Stimulated activated CD8-positive, alpha-beta memory T cell treated with anti-CD3 and anti-CD28 coated beads, Interleukin-4, amount 100 ng/mL, for 24 hours (primary cell): ENCODE data around the gene PPP5C.
"Not testable (repeated sequence)": the region's sequence is repeated elsewhere in the genome, so short reads cannot be mapped to it uniquely, and the experiment has no call there.

Experiments
- DNase-seq: peaks from one replicate; pipeline ENCODE4 v3.0.0-alpha.2; 2020; ENCODE audit warnings: low read depth

Gene PPP5C

DNA sequence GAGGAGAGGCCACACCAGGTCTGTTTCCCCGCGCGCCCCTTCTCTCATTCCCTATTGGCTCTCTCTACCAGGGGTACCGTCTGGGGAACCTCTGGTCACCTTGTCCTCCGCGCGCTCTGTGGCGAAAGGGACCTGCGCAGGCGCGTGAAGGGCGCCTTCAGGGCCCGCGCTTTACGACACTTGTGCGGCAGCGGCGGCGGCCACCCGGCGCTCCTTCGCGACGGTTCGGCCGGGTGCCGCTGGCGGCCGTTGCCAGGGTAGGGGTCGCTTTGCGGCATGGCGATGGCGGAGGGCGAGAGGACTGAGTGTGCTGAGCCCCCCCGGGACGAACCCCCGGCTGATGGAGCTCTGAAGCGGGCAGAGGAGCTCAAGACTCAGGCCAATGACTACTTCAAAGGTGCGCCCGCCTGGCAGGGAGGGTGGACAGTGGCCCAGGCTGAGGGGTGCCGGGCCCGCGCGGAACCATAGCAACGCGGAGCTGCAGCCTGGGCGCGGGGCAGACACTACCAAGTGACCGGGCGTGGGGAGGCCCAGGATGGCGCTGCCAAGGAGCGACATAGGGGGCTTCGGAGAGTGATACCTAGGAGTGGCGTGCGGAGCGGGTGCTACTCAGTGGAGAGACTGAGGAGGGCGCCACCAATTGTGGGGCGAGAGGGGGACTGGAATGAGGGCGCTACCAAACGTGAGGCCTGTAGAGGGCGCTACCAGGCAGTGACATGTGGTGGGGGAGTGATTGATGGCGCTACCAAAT, at the start of gene PPP5C:
Gene PPP5C (plus strand): TSS at position 267 of the 751 bp plus-strand sequence. CDS start 10 bp downstream, at position 277.
- peak; percentile 82 for DNase-seq

DNA sequence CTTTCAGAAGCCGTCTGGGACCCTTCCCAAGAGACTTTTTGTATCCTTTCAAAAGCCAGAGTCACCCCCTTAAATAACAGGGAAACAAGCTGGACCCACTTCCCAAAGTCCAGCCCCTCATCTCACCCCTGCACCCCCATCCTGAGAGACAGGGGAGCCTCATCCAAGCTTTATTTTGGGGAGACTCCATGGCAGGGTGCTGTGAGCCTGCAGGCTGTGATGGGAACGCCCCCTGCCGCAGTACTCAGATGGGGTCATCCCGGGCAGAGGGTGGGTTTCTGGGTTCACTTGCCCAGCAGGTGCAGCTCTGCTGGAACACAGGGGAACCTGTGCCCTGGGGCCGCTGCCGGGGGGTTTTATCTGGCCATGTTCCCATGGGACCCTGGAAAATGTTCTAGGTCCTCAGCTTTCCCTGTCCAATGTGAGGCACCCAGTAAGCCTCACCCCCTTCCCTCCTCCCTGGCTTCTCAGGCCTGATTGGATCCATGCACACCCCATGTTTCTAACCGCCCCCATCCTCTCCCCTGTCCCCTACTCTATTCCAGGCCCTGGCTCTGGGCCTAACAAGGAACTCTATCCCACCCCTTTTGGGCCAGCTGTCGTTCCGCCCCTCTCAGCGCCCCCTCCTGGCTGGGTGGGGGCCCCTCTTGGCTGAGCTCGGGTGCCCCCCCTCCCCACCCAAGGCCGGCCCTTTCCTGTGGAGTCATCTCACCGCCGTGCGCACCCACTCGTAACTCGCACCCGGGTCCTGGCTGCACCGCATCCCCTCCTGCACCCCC, 49.0 kb upstream of the PPP5C start:
- DNase-seq, result no peak

GRCh38 chr19:46298479-46299003, 48.3 kb upstream of the PPP5C start:
- DNase-seq, result no peak

DNA sequence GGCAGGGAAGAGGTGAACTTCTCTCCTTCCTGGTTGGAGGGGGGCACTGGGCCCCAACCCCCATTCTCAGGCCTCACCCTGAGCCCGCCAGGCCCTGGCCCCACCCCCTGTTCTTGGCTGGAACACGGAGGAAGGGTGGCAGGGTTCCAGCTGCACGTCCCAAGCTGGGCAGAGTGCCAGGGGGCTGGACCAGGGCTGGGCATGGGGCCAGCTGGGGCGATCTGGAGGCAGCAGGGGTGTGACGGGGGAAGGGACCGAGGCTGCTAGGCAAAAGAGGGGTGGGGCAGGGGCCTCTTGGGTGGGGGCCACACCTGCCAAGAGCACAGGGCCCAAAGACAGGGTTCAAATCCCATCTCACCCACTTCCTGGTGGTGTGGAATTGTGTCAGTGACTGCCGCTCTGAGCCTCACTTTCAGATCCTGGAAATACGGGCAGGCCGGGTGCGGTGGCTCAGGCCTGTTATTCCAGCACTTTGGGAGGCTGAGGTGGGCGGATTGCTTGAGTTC, 47.8 kb upstream of the PPP5C start:
- DNase-seq, result no peak

GRCh38 chr19:46299695-46300094, 47.2 kb upstream of the PPP5C start:
- DNase-seq, result no peak

- DNase-seq, result no peak
Measured at GRCh38 chr19:46303322-46303690, 43.6 kb upstream of the PPP5C start.

DNA sequence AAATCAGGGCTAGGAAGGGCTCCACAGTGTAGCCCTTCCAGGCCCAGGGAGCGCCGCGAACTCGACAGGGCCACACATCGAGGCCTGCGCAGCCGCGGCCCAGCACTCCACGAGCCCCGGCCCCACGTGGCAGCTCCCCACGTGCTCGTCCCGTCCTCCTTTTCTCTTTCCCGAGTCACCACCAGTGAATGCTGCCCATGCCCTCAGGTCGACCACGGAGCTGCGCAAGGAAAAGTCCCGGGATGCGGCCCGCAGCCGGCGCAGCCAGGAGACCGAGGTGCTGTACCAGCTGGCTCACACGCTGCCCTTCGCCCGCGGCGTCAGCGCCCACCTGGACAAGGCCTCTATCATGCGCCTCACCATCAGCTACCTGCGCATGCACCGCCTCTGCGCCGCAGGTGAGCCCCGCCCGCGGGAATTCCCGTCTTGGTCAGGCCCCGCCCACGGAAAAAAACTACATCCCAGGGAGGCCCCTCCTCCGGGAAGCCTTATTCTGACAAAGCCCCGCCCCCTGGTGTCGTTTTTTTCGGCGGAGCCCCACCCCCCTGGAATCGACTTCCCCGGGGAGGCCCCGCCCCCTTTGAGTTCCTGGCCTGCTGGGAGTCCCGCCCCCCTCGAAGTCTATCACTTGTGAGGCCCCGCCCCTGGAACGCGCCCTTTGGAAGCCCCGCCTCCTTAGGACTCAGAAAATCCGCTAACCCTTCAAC, 43.0 kb upstream of the PPP5C start:
- DNase-seq, result no peak

DNA sequence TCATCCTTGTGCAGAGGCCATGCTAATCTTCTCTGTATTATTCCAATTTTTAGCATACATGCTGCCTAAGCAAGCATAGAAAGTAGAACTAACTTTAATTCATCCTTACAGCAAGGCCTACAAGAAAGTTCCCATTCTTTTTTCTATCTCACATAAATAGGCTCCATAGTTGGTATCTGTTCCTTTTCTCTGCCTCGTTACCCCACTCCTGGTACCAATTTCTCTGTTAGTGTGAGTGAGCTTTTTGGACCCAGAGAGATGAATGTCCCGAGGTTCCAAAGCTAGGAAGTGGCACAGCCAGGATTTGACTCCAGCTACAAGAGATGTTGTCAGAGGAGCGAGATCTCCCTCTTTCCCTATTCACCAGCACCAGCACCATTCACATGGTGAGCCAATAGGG, 40.4 kb upstream of the PPP5C start:
- no peak for DNase-seq

DNA sequence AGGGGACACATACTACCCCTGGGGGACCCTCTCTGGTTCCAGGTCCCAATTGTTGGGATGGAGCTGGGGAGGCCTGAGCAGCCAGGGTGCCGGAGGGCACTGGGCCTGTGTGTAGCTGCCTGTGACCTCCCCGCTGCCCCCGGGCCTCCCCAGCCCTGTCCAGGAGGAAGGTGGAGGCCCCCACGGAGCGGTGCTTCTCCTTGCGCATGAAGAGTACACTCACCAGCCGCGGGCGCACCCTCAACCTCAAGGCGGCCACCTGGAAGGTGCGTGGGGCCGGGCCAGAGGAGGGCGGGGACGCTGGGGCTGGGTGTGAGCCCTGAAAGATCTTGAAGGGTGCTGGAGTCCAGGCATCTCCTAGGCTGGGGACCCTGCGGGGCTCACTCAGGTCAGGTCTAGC, 38.4 kb upstream of the PPP5C start:
- no peak for DNase-seq

DNA sequence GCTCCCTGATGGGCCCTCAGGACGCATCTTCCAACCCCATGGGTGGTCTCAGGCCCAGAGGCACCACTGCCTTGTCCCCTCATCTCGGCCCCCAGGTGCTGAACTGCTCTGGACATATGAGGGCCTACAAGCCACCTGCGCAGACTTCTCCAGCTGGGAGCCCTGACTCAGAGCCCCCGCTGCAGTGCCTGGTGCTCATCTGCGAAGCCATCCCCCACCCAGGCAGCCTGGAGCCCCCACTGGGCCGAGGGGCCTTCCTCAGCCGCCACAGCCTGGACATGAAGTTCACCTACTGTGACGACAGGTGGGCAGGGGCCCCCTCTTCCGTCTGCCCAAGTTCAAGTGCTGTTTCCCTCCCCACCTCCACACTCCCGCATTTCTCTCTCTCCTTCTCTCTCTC, 37.8 kb upstream of the PPP5C start:
- DNase-seq, result no peak

DNA sequence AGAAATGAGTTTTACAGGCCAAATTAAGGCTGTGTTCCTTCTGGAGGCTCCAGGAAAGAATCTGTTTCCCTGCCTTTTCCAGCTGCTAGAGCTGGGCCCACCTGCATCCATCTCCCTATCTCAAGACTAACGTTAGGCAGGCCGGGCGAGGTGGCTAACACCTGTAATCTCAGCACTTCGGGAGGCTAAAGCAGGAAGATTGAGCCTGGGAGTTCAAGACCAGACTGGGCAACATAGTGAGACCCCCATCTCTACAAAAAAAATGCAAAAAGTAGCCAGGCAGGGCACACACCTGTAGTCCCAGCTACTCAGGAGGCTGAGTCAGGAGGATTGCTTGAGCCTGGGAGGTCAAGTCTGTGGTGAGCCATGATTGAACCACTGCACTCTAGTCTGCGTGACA, 35.4 kb upstream of the PPP5C start:
- DNase-seq, result no peak

DNA sequence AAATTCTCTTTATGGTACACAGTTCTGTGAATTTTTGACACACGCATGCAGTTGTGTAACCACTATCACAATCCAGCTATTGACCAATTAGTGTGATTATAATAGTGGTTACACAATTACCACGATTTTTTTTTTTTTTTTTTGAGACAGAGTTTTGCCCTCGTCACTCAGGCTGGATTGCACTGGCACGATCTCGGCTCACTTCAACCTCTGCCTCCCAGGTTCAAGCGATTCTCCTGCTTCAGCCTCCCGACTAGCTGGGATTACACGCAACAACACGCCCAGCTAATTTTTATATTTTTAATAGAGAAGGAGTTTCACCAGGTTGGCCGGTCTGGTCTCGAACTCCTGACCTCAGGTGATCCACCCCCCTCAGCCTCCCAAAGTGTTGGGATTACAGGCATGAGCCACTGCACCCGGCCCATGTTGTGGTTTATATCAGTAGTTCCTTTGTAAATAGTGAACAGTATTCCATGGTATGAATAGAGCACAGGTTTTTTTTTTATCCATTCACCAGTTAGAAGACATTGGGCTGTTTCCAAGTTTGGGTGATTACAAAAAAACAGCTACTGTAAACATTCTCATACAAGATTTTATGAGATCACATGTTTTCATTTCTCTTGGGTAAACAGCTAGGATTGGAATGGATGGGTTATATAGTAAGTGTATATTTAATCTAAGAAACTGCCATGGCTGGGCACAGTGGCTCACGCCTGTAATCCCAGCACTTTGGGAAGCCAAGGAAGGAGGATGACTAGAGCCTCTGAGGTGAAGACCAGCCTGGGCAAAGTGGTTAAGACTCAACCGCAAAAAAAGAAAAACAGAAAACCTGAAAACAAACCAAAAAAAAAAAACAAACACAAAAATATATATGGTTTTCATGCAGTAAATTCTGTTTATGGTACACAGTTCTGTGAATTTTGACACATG, 33.1 kb upstream of the PPP5C start:
- DNase-seq, result not testable (repeated sequence)

GRCh38 chr19:46317339-46317738, 29.5 kb upstream of the PPP5C start:
- no peak for DNase-seq

DNA sequence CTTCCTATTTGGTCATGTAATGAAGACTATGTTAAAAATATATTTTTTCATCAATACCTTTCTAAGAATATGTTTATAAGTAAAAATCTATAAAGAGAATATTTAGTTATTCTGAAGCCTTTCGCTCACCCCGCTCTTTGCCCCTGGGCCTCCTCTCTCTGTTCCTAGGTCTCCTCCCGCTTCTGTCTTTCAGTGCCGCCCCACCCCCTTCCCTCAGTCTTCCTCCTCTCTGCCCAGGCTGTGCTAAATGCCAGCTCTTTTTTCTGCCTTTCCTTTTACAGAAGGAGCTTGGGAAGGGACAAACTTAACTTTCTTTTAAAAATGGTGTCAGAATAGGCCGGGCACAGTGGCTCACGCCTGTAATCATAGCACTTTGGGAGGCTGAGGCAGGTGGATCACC, 27.3 kb upstream of the PPP5C start:
- no peak for DNase-seq

GRCh38 chr19:46320559-46320958, 26.3 kb upstream of the PPP5C start:
- no peak for DNase-seq

DNA sequence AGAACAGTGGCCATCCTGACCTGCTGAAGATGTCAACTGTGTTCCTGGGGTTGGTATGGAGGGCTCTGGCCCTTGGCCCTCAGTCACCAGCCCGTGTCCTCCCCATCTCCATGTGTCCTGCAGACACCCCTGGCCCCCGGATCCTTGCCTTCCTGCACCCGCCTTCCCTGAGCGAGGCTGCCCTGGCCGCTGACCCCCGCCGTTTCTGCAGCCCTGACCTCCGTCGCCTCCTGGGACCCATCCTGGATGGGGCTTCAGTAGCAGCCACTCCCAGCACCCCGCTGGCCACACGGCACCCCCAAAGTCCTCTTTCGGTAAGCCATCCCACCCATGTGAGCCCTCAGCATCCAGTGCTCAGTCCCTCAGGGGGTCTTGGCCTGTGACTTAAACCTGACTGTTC, 25.2 kb upstream of the PPP5C start:
- DNase-seq, result no peak

- DNase-seq, result not testable (repeated sequence)
Measured at GRCh38 chr19:46323227-46323626, 23.7 kb upstream of the PPP5C start.

- no peak for DNase-seq
Measured at GRCh38 chr19:46324277-46324676, 22.6 kb upstream of the PPP5C start.

GRCh38 chr19:46326608-46327007, 20.3 kb upstream of the PPP5C start:
- no peak for DNase-seq

DNA sequence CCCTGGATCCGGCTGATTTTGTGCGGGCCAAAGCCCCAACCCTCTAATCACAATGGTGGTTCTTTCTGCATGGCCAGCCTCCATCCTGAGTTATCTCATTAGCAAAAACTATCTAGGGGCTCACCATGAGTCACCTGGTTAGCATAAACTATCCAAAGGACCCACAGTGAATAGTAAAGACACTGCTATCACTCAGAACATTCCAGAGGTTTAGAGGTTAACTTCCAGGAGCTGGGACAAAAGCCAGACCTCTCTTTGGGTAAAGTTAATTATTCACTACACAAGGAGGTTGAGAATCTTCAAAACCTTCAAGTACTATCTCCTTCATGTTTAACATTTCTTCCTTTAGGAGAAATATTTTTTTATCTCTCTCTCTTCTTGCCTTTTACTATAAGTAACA, 18.8 kb upstream of the PPP5C start:
- DNase-seq, result no peak

DNA sequence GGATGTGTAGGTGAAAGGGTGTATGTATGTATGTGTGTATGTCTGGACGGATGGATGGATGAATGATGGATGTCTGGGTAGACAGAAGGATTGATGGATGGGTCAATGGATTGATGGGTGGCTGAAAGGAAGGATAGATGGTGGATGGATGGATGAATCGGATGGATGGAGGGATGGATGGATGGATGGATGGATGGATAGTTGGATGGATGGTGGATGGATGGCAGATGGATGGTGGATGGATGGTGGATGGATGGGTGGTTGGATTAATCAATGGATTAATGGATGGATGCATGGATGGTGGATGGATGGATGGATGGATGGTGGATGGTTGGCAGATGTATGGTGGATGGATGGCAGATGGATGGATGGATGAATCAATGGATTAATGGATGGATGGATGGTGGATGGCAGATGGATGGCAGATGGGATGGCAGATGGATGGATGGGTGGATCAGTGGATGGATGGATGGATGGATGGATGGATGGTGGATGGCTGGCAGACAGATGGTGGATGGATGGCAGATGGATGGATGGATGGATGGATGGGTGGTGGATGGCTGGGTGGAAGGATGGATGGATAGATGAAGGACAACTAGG, 16.5 kb upstream of the PPP5C start:
- no peak for DNase-seq
